ENCODE results near the gene GPALPP1.

GPALPP1 gene

DNA sequence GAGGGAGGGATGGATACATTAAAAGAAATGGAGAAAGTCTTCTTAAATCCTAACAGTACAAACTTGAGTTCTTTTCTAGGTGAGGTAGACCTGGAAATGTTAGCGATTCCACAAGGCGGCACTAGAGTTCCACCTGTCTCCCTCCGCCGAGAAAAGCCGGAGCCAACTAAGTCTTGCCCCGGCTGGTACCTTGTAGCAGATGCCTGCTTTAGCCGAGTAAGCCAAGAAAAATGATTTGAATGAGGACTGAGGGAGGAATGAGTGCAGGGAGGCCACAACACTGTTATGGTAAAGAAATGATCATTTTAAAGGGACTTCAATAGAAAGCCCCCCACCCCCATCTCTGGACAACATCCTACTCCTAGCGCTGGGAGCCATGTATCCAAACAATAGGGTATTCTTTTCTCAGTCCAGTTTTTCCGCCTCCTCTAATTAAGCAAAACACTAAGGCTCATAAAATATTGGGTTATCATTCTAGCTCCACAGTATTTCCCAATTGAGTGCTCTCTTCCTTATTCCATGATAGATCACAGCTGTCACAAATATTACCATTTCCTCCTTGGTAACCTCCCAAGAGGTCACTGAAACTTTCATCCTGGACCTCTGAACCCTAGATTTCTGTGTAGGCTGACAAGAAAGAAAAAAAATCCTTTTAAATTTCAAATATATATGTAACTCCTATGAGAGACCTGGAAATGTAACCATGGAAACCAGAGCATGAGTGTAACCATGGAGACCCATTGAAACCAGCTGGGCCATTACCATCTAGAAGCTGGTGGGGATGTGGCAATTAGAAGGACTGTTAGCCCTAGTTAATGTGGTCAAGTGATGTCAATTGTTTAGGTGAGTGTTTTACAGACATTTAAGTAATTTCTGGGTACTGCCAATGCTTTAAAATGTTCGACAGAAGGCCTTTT lies 58.3 kb downstream of the GPALPP1 start:
- Histone ChIP-seq H3K27me3 (peaks cover 9% of the 10 kb centered on the region), H3K36me3 (no peaks in the 10 kb centered on the region), H3K4me3 (ENCODE audit: low read depth in 1 of 2, low read length in 1 of 2) (peak overlapping the region; percentile 32 to 45), H3K27ac (no peak overlapping the region), H3K9me3 (no peaks in the 10 kb centered on the region), H3K4me1 (ENCODE audit: control insufficient read depth in 1 of 2, insufficient read depth in 1 of 2, low read depth in 1 of 2, low read length in 1 of 2) (peaks cover 3 to 13% of the 10 kb centered on the region in 2 experiments)
- TF ChIP-seq, protein P1, sequence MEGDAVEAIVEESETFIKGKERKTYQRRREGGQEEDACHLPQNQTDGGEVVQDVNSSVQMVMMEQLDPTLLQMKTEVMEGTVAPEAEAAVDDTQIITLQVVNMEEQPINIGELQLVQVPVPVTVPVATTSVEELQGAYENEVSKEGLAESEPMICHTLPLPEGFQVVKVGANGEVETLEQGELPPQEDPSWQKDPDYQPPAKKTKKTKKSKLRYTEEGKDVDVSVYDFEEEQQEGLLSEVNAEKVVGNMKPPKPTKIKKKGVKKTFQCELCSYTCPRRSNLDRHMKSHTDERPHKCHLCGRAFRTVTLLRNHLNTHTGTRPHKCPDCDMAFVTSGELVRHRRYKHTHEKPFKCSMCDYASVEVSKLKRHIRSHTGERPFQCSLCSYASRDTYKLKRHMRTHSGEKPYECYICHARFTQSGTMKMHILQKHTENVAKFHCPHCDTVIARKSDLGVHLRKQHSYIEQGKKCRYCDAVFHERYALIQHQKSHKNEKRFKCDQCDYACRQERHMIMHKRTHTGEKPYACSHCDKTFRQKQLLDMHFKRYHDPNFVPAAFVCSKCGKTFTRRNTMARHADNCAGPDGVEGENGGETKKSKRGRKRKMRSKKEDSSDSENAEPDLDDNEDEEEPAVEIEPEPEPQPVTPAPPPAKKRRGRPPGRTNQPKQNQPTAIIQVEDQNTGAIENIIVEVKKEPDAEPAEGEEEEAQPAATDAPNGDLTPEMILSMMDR (IDR thresholded peaks at IDR 0.05) = peak; percentile 53

DNA sequence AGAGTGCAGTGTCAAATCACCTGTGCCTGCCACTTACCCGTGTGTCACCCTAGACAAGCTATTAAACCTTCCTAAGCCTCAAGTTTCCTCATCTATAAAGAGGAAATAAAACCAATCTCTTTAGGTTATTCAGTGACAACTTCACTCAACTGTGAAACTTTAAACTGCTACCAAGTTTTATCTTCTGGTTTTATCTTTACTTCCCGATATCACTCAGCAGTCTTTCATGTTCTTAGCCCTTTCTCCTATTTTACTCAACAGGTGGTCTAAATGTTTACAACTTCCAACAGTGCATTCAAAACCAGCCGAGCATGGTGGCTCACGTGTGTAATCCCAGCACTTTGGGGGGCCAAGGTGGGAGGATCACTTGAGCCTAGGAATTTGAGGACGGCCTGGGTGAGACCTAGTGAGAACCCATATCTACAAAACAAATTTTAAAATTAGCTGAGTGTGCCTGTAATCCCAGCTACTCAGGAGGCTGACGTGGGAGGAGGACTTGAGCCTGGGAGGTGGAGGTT lies 59.6 kb downstream of the GPALPP1 start:
- Histone ChIP-seq H3K27ac (no peak overlapping the region), H3K27me3 (peaks cover 9% of the 10 kb centered on the region), H3K36me3 (no peaks in the 10 kb centered on the region), H3K4me3 (ENCODE audit: low read depth in 1 of 2, low read length in 1 of 2) (no peak overlapping the region), H3K4me1 (ENCODE audit: control insufficient read depth in 1 of 2, insufficient read depth in 1 of 2, low read depth in 1 of 2, low read length in 1 of 2) (peaks cover 3 to 13% of the 10 kb centered on the region in 2 experiments), H3K9me3 (no peaks in the 10 kb centered on the region)
- TF ChIP-seq, protein P1 (IDR thresholded peaks at IDR 0.05) = no peak

DNA sequence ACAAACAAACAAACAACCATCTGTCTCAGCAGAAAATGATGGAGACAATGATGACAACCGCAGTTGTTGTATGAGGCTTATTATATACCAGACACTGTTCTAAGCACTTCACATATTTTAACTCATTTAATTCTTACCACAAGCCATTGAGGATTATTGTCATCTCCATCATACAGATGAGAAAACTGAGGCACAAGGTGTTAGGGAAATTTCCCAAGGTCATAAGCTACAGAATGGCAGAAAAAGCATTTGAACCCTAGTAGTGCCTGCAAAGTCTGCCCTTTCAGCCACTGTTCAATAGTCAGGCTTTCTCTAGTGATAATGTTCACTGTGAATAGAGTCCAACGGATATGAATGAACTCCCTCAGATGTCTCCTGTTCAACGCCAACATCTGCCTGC lies 60.1 kb downstream of the GPALPP1 start:
- Histone ChIP-seq H3K9me3 (no peaks in the 10 kb centered on the region), H3K4me3 (ENCODE audit: low read depth in 1 of 2, low read length in 1 of 2) (no peak overlapping the region), H3K36me3 (no peaks in the 10 kb centered on the region), H3K27ac (no peak overlapping the region), H3K27me3 (peaks cover 9% of the 10 kb centered on the region), H3K4me1 (ENCODE audit: control insufficient read depth in 1 of 2, insufficient read depth in 1 of 2, low read depth in 1 of 2, low read length in 1 of 2) (peaks cover 3 to 13% of the 10 kb centered on the region in 2 experiments)
- TF ChIP-seq, protein P1 (IDR thresholded peaks at IDR 0.05) = no peak

DNA sequence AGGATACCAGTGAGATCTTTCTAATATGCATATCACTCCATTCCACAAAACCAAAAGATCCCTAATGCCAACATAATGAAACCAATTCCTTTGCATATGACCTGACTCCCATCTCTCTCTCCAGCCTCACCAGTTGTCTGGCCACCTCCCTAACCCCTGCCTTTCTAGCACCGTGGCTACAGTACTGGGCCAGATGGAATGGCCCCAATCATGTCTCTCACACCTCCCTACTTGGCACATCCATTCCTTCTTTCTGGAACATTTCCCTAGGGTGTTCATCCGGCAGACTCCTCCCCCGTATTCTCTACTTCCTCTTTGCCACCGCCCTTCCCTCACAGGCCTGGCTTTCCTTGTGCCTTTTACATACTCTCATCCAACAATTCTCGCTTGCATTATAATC lies 62.0 kb downstream of the GPALPP1 start:
- Histone ChIP-seq H3K36me3 (no peaks in the 10 kb centered on the region), H3K4me1 (ENCODE audit: control insufficient read depth in 1 of 2, insufficient read depth in 1 of 2, low read depth in 1 of 2, low read length in 1 of 2) (peaks cover 3 to 13% of the 10 kb centered on the region in 2 experiments), H3K27ac (no peak overlapping the region), H3K4me3 (ENCODE audit: low read depth in 1 of 2, low read length in 1 of 2) (no peak overlapping the region), H3K27me3 (peaks cover 6% of the 10 kb centered on the region), H3K9me3 (no peaks in the 10 kb centered on the region)
- TF ChIP-seq, protein P1 (IDR thresholded peaks at IDR 0.05) = no peak

DNA sequence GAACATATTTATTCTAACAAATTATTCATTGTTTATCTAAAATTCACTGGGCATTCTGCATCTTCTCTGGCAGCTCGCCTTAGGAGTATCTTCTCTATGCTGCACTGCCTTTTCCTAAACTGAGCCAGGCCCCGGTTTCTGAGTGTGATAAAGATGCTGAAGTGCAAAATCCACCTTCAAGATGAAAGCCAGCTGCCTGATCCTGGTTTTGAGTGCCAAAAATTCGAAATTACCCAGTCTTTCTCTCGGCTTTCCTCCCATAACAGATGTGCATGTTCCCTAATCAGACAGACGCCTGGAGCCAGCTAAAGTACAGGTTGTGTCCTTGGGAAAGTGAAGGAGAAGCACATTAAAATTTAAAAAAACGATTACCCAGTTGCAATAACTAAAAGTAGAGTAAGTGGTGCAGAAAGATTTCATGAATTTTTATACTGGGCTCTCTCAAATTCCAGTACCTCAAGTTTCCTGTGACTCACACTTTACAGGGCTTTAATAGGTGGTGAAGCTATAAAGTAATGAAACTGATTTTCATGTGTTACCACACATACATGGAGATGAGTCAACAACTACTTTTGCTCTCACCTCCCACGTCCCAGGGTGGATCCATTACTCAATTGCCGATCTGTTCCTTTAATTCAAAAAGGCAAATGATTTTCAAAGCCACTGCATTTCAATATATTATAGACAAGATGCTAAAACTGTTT lies 66.0 kb downstream of the GPALPP1 start:
- H3K36me3 ChIP-seq = no peaks in the 10 kb centered on the region
- no peak overlapping the region for H3K4me3 ChIP-seq (ENCODE audit: low read depth in 1 of 2, low read length in 1 of 2)
- TF ChIP-seq, protein P1 (IDR thresholded peaks at IDR 0.05) = no peak

More for the DNA sequence above, 66.0 kb downstream of the GPALPP1 start:
- peaks cover 0 to 10% of the 10 kb centered on the region in 2 experiments for H3K4me1 ChIP-seq (ENCODE audit: control insufficient read depth in 1 of 2, insufficient read depth in 1 of 2, low read depth in 1 of 2, low read length in 1 of 2)
- H3K27me3 ChIP-seq = no peaks in the 10 kb centered on the region
- H3K9me3 ChIP-seq = no peaks in the 10 kb centered on the region
- no peak overlapping the region for H3K27ac ChIP-seq
